OCI-LY1 (cell line): ENCODE measurements around the gene CBLL1.

Experiments used
- H2AFZ ChIP-seq: fragments of 200-600 bp; sonication (generic), shearing (Covaris generic); 2 replicates; pipeline ENCODE4 v1.6.0; 2014; ENCODE audit warnings: antibody characterized with exemption, mild to moderate bottlenecking, low read length
- H3F3A ChIP-seq: fragments of 200-600 bp; sonication (generic), shearing (Covaris generic); 2 replicates; pipeline ENCODE4 v1.6.0; 2014; ENCODE audit warnings: mild to moderate bottlenecking, antibody characterized with exemption, low read length, moderate library complexity; ENCODE audit not compliant: insufficient read depth
- H3K27ac ChIP-seq: fragments of 200-600 bp; sonication (generic); 2 replicates; pipeline ENCODE4 v1.5.1; 2014; ENCODE audit warnings: low read length, mixed run types, mild to moderate bottlenecking, low read depth; ENCODE audit not compliant: poor library complexity, severe bottlenecking
- H3K27me3 ChIP-seq: fragments of 200-600 bp; sonication (generic); 2 replicates; pipeline ENCODE4 v1.6.0; 2014; ENCODE audit warnings: antibody characterized with exemption, mild to moderate bottlenecking, low read length, moderate library complexity; ENCODE audit not compliant: insufficient read depth
- H3K36me3 ChIP-seq: fragments of 200-600 bp; sonication (generic); 2 replicates; pipeline ENCODE4 v1.6.1; 2014; ENCODE audit warnings: mild to moderate bottlenecking, antibody characterized with exemption, low read length, moderate library complexity, mixed read lengths; ENCODE audit not compliant: insufficient read depth
- H3K4me1 ChIP-seq: fragments of 200-600 bp; sonication (generic); 2 replicates; pipeline ENCODE4 v1.5.1; 2014; ENCODE audit warnings: mild to moderate bottlenecking, low read length, moderate library complexity; ENCODE audit not compliant: insufficient read depth, severe bottlenecking
- H3K4me2 ChIP-seq: fragments of 200-600 bp; sonication (generic), shearing (Covaris generic); 2 replicates; pipeline ENCODE4 v1.6.1; 2014; ENCODE audit warnings: low read length
- H3K4me3 ChIP-seq: fragments of 200-600 bp; sonication (generic); 2 replicates; pipeline ENCODE4 v1.5.1; 2014; ENCODE audit warnings: low read length, low read depth, mild to moderate bottlenecking, mixed read lengths; ENCODE audit not compliant: poor library complexity, severe bottlenecking
- H3K79me2 ChIP-seq: fragments of 200-600 bp; shearing (Covaris generic); 2 replicates; pipeline ENCODE4 v1.6.1; 2016; ENCODE audit warnings: mixed run types, low read length, mixed read lengths; ENCODE audit not compliant: insufficient read depth
- H3K9ac ChIP-seq: fragments of 200-600 bp; sonication (generic), shearing (Covaris generic); 2 replicates; pipeline ENCODE4 v1.6.1; 2014; ENCODE audit warnings: mild to moderate bottlenecking, low read length, mixed read lengths
- H3K9me2 ChIP-seq: fragments of 200-600 bp; sonication (generic), shearing (Covaris generic); 2 replicates; pipeline ENCODE4 v1.6.1; 2014; ENCODE audit warnings: low read depth, mild to moderate bottlenecking, low read length, mixed read lengths
- H3K9me3 ChIP-seq: fragments of 200-600 bp; shearing (Covaris generic); 2 replicates; pipeline ENCODE4 v1.6.1; 2014; ENCODE audit warnings: low read length, mixed read lengths
- H4K20me1 ChIP-seq: fragments of 200-600 bp; sonication (generic), shearing (Covaris generic); 2 replicates; pipeline ENCODE4 v1.6.0; 2016; ENCODE audit warnings: mild to moderate bottlenecking, low read length; ENCODE audit not compliant: insufficient read depth
- CTCF ChIP-seq: fragments of 200-600 bp; sonication (generic), shearing (Covaris generic); IDR thresholded peaks from 2 replicates; pipeline ENCODE4 v1.5.1; 2017; ENCODE audit warnings: mild to moderate bottlenecking, antibody characterized with exemption, low read length, moderate library complexity, mixed read lengths
- EZH2 ChIP-seq: fragments of 200-600 bp; sonication (generic), shearing (Covaris generic); IDR thresholded peaks from 2 replicates; pipeline ENCODE4 v1.8.0; 2017; ENCODE audit warnings: borderline replicate concordance, mixed run types, mild to moderate bottlenecking, antibody characterized with exemption, low read length, moderate library complexity, mixed read lengths

Gene CBLL1

GRCh38 chr7:107779647-107780099 is 35.7 kb downstream of the CBLL1 start:
- Histone ChIP-seq H2AFZ (no peak overlapping the region), H3K4me1 (no peaks in the 10 kb centered on the region), H3K79me2 (no peaks in the 10 kb centered on the region), H3K36me3 (no peaks in the 10 kb centered on the region), H3K9ac (no peak overlapping the region), H3K4me2 (no peak overlapping the region), H3K27ac (no peak overlapping the region), H3K9me3 (no peaks in the 10 kb centered on the region), H4K20me1 (no peaks in the 10 kb centered on the region), H3K9me2 (no peaks in the 10 kb centered on the region), H3K27me3 (no peaks in the 10 kb centered on the region), H3K4me3 (no peak overlapping the region), H3F3A (no peaks in the 10 kb centered on the region)
- TF ChIP-seq EZH2 (no peak), CTCF (no peak)

- Histone ChIP-seq H3K4me3 (no peak overlapping the region), H4K20me1 (no peaks in the 10 kb centered on the region), H3K27me3 (no peaks in the 10 kb centered on the region), H3K4me2 (no peak overlapping the region), H3K9me2 (no peaks in the 10 kb centered on the region), H3K27ac (no peak overlapping the region), H2AFZ (no peak overlapping the region), H3K4me1 (no peaks in the 10 kb centered on the region), H3K79me2 (no peaks in the 10 kb centered on the region), H3F3A (no peaks in the 10 kb centered on the region), H3K9ac (no peak overlapping the region), H3K9me3 (no peaks in the 10 kb centered on the region), H3K36me3 (no peaks in the 10 kb centered on the region)
- TF ChIP-seq CTCF (no peak), EZH2 (no peak)
Measured at GRCh38 chr7:107782374-107782773, 38.4 kb downstream of the CBLL1 start.

- H3K9ac ChIP-seq = no peak overlapping the region
- H3K27ac ChIP-seq = no peak overlapping the region
- no peaks in the 10 kb centered on the region for H3K36me3 ChIP-seq
- TF ChIP-seq EZH2 = no peak
- TF ChIP-seq CTCF = no peak
- no peak overlapping the region for H3K4me3 ChIP-seq
- H3F3A ChIP-seq = no peaks in the 10 kb centered on the region
- H3K9me2 ChIP-seq = no peaks in the 10 kb centered on the region
- no peaks in the 10 kb centered on the region for H3K27me3 ChIP-seq
- H3K9me3 ChIP-seq = no peaks in the 10 kb centered on the region
- H2AFZ ChIP-seq = no peak overlapping the region
- no peaks in the 10 kb centered on the region for H3K79me2 ChIP-seq
- no peaks in the 10 kb centered on the region for H4K20me1 ChIP-seq
- no peaks in the 10 kb centered on the region for H3K4me1 ChIP-seq
- H3K4me2 ChIP-seq = no peak overlapping the region
Measured at GRCh38 chr7:107783648-107784047, 39.7 kb downstream of the CBLL1 start.
